NOMO-1 treated with dmso at 0.1 percent for 144 hours (cell line): ENCODE data around the gene JRKL.
"Not testable (repeated sequence)": the region's sequence is repeated elsewhere in the genome, so short reads cannot be mapped to it uniquely, and the experiment has no call there.

ENCODE experiments used
- DNase-seq: peaks from one replicate; lab custom pipeline; 2025; ENCODE audit not compliant: unreplicated experiment; lab: John Stamatoyannopoulos, UW

The JRKL gene

DNA sequence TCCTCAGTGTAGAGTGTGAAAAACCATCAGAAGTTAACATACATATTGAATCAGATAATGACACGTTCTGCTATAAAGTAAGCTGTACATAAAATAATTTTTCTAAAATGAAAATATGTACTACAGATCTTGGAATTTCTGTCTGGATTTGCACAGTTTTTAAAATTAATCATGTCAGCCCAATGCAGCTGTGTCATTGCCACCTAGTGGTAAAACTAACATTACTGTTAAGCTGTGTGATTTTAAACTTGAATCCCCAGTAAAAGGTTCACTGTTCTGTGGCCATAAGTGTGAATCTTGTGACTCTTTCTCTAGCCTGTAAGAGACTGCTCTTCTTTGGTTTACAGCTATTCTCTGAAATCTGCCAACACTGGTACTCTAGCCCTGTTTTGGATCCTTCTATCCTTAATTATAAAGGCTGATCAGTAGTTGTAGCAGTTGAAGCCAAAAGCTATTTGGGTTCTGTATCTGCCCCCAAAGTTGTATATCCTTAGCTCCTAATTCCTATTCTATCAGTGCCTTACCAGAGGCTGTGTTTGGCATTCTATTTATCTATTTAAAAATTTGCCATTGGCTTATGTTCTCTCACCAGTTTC lies 4.0 kb downstream of the JRKL start:
- DNase-seq, result no peak

DNA sequence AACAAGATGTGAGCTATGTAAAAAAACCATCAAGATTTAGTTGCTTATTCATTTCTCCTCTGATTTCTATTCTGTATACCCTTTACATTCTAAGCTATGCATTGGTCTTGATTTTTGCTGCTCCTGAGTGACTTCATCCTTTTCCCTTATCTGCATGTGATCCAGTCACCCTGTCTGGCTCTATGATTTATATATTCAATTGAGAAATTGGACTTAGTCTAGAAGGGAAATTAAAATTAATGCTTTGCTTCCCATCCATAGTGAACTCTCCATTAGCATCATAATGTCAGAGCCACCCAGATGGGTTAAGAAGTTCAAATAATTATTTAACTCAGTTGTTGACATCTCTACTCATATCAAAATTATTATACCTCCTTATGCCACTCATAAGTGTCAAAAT lies 5.0 kb downstream of the JRKL start:
- DNase-seq, result no peak

- DNase-seq, result no peak
These were observed 6.8 kb downstream of the JRKL start for GRCh38 chr11:96396637-96397036.

DNA sequence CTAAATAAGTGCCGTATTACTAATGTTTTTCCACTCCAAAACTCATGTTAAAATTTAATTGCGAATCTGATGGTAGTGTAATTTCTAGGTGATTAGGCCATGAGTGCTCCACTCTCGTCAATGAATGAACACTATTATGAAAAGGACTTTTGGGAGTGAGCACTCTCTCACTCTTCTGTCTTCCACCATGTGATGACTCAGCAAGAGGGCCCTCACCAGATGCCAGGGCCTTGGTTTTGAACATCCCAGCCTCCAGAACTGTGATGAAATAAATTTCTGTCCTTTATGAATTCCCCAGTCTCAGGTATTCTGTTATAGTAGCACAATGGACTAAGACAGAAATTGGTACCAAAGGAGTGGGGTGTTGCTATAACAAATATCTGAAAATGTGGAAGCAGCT lies 8.1 kb downstream of the JRKL start:
- no peak for DNase-seq

GRCh38 chr11:96400697-96401096 lies 10.9 kb downstream of the JRKL start:
- DNase-seq, result no peak

DNA sequence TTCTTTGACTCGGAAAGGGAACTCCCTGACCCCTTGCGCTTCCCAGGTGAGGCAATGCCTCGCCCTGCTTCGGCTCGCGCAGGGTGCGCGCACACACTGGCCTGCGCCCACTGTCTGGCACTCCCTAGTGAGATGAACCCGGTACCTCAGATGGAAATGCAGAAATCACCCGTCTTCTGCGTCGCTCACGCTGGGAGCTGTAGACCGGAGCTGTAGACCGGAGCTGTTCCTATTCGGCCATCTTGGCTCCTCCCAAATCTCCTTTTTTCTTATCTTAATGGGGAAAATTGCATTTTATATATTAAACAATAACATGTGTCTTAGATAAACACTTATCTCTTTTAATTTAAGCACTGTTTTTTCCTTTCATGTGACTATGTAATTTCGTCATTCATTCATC lies 21.6 kb downstream of the JRKL start:
- not testable (repeated sequence) for DNase-seq

DNA sequence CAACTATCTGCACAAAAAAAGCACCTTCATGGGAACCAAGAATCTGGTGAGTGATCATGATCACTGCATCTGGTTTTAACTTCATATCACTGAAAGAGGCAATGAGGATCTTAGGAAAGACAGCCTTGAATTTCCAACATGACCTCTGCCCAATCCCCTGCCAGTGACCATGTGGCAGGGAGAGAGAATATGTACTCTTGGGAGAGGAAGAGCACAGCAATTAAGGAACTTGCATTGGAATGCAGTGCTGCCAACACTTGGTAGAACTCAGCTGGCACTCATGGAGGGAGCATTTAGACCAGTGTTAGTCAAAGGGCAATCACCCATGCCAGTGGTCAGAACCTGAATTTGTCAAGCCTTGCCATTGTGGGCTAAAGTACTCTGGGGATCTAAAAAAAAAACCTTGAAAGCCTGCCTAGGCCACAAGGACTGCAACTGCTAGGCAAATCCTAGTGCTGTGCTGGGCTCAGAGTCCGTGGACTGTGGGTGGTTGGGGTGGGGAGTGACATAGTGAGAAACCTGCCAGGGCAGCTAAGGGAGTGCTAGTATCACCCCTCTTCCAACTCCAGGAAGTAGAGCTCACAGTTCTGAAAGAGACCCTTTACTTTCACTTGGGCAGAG lies 23.1 kb downstream of the JRKL start:
- DNase-seq, result no peak

- DNase-seq, result no peak
These were observed 23.6 kb downstream of the JRKL start for GRCh38 chr11:96413408-96413807.

GRCh38 chr11:96424693-96425092 lies 34.9 kb downstream of the JRKL start:
- no peak for DNase-seq

- no peak for DNase-seq
These were observed 40.9 kb downstream of the JRKL start for GRCh38 chr11:96430668-96431067.

DNA sequence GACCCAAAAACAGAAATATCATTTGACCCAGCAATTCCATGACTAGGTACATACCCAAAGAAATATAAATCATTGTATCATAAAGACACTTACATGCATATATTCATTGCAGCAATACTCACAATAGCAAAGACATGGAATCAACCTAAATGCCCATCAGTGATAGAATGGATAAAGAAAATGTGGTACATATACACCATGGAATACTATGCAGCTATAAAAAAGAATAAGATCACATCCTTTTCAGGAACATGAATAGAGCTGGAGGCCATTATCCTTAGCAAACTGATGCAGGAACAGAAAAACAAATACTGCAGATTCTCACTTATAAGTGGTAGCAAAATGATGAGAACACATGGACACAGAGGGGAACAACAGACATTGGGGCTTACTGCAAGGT lies 42.8 kb downstream of the JRKL start:
- DNase-seq, result not testable (repeated sequence)
